GM06990 (cell line): ENCODE data around the gene IL17REL.

ENCODE experiments used
- DNase-seq: peaks from one replicate; pipeline ENCODE4 v3.0.0-alpha.2; 2011; ENCODE audit not compliant: insufficient read length; ENCODE audit errors: extremely low read depth
- H3K27me3 ChIP-seq: replicated peaks from 2 replicates; pipeline ENCODE4 v1.6.0; 2011; ENCODE audit warnings: low read length; ENCODE audit not compliant: control insufficient read depth, insufficient read depth
- H3K36me3 ChIP-seq: 2 replicates; pipeline ENCODE4 v1.5.1; 2011; ENCODE audit warnings: low read length; ENCODE audit not compliant: control insufficient read depth, insufficient read depth
- H3K4me3 ChIP-seq: replicated peaks from 2 replicates; pipeline ENCODE4 v1.5.1; 2011; ENCODE audit warnings: low read depth, mild to moderate bottlenecking, control low read depth, low read length
- CTCF ChIP-seq: IDR thresholded peaks from 2 replicates; pipeline ENCODE4 v1.5.1; 2011; ENCODE audit warnings: low read length, control low read depth, mild to moderate bottlenecking, inconsistent platforms; ENCODE audit not compliant: insufficient read depth, poor library complexity, severe bottlenecking

The IL17REL gene

GRCh38 chr22:50012211-50013181 is at the start of gene IL17REL:
Gene IL17REL (minus strand): TSS chr22:50012765. CDS start chr22:50012646, 119 bp downstream.
- TF ChIP-seq CTCF: no peak
- Histone ChIP-seq H3K36me3 (no peaks in the 10 kb centered on the region), H3K4me3 (no peak within 1 kb of the TSS), H3K27me3 (no peaks in the 10 kb centered on the region)
- no peak for DNase-seq

GRCh38 chr22:50061824-50062355 is 49.3 kb upstream of the IL17REL start:
- no peak for DNase-seq
- Histone ChIP-seq H3K4me3 (no peak overlapping the region), H3K27me3 (peaks cover 1% of the 10 kb centered on the region; the same call in 1 of the 2 replicates), H3K36me3 (no peaks in the 10 kb centered on the region)
- no peak for TF ChIP-seq CTCF

- no peak for DNase-seq
- Histone ChIP-seq H3K36me3 (no peaks in the 10 kb centered on the region), H3K4me3 (no peak overlapping the region), H3K27me3 (peaks cover 1% of the 10 kb centered on the region; the same call in 1 of the 2 replicates)
- TF ChIP-seq CTCF: no peak
Measured at GRCh38 chr22:50061141-50061823, 48.7 kb upstream of the IL17REL start.

GRCh38 chr22:50060441-50061140 is 48.0 kb upstream of the IL17REL start:
- no peak for DNase-seq
- no peak for TF ChIP-seq CTCF
- peaks cover 1% of the 10 kb centered on the region; the same call in 1 of the 2 replicates for H3K27me3 ChIP-seq

GRCh38 chr22:50059881-50060262 is 47.3 kb upstream of the IL17REL start:
- Histone ChIP-seq H3K36me3 (no peaks in the 10 kb centered on the region), H3K4me3 (no peak overlapping the region)

More at GRCh38 chr22:50060441-50061140, 48.0 kb upstream of the IL17REL start:
- no peaks in the 10 kb centered on the region for H3K36me3 ChIP-seq
- H3K4me3 ChIP-seq: no peak overlapping the region

More at GRCh38 chr22:50059881-50060262, 47.3 kb upstream of the IL17REL start:
- DNase-seq: no peak
- TF ChIP-seq CTCF: no peak
- peaks cover 1% of the 10 kb centered on the region; the same call in 1 of the 2 replicates for H3K27me3 ChIP-seq
